Measurements from ENCODE around the gene RBM47.
A peak's percentile ranks its signal among the peaks of the same experiment; 100 is the strongest.

Gene RBM47

DNA sequence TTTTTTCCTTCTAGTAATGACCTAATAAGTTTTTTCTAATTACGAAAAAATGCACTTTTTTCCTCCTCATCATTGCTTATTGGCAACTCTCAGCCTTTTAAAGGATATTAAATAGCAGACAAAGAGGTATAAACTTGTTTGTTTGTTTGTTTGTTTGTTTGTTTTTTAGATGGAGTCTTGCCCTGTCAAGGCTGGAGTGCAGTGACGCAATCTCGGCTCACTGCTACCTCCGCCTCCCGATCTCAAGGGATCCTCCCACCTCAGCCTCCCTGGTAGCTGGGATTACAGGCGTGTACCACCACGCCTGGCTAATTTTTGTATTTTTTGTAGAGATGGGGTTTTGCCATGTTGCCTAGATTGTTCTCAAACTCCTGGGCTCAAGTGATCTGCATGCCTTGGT, 6.0 kb downstream of the RBM47 start:
- no peak for DNase-seq (ENCODE audit: low read depth, low spot score)

DNA sequence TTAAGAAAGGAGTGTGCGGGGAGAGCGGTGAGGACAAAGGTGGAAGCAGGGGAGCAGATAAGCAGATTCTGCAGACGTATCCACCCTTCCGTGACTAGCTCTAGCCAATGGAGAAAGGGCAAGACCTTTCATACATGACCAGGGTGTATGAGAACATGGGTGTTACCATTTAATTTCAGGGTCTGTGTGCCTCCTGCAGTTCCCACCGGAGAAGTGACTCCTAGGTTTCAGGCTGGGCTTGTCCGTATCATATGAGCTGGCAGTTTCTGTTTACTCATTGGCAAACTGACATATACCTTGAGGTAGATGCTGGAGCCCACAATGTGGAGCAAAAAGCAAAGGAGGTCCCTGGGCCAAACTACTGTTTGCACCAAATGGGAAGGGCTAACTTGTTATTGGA, 6.8 kb downstream of the RBM47 start:
- DNase-seq (ENCODE audit: low read depth, low spot score): no peak

DNA sequence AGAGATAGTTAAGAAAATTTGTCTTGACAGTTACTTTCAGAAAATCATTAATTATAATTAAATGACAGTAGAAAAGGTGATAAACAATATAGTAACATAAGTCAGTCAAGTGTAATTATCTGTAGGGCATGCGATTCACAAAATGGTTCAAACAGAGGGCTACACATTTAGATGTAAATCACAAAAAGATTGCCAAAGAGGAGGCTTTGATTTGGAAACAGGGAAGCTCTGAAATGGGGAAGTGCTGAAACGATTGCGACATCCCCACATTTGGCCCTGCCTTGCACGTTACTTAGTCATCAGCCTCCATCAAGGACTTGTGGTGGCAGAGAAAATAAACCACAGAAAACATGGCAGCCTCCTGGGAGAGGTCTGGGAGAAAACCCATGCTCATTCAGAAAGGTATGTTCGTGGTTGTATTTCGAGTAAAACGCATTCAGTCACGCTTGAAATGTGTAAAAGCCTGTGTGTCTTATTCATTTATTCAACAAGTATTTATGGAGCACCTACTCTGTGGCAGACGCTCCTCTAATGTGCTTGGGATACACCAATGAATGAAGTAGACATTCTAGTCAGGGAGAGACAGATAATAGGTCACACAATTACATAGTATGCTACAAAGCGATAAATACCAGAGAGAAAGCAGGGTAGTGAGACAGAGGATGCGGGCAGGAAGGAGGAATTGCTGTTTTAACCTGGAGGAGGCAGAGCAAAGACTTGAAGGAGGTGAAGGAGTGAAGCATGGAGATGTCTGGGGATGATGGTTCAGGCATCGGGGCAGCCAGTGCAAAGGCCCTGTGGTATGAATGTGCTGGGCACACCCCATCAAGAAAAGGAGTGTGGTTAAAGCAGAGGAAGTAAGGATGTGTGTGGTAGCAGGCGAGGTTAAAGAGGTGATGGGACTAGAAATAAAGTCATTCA, 7.8 kb downstream of the RBM47 start:
- peak; percentile 17 for DNase-seq (ENCODE audit: low read depth, low spot score)

DNA sequence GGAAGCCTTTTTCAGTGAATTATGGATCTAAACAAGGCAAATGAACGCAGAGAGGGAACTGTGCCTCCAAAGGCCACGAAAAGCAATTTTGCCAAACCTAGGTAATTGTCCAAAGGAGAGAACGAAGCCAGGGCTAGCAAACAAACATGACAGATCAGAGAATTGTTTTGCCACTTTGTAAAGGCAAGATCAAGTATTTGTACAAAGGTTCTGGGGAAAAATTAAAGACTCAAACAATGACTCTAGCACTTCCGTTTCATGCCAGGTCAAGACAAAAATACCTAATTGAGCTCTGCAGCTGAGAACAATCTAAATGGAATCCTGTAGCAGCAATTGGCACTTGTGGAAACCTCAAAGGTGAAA, 8.5 kb downstream of the RBM47 start:
- no peak for DNase-seq (ENCODE audit: low read depth, low spot score)

DNA sequence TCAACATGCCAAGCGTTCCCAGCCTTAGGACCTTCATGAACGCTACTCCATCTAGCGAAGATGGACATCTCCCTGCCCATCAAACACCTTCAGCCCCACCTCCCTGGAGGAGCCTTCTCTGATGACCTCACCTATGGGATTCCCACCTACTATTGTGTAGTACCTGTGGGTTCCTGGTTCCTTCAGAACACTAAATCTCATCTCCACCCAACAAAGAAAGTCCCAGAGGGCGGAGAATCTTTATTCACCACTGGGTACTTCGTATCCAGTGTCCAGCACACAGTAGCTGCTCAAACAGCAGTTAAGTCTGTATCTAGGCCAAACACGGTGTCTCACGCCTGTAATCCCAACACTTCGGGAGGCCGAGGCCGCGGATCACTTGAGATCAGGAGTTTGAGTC, 10.1 kb downstream of the RBM47 start:
- DNase-seq (ENCODE audit: low read depth, low spot score): no peak

DNA sequence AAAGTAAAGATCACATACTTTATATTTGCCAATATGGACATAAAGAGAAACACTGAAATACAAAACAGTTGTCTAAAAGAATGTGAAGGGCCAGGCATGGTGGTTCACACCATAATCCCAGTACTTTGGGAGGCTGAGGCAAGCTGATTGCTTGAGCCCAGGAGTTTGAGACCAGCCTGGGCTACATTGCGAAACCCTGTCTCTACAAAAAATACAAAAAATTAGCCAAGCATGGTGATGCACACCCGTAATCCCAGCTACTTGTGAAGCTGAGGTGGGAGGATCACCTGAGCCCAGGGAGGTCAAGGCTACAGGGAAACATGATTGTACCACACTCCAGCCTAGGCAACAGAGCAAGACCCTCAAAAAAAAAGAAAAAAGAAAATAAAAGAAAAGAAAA, 11.8 kb downstream of the RBM47 start:
- DNase-seq (ENCODE audit: low read depth, low spot score): no peak

DNA sequence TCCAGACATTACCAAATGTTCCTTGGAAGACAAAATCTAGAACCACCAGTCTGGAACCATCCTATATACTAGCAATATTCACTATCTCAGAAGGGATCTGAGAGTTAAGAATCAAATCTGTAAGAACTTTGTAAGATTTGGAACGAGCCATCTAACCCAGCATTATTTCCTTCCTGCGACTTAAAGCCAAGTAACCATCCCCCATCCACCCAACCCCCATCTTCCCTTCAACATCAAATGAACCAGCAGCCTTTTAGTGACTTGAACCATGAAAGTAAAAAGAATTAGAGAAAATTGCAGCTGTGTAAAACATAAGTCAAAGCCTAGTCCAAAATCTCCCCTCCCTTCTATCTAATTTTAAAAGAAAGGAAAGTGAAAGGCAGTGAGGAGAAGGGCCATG, 15.6 kb downstream of the RBM47 start:
- no peak for DNase-seq (ENCODE audit: low read depth, low spot score)

DNA sequence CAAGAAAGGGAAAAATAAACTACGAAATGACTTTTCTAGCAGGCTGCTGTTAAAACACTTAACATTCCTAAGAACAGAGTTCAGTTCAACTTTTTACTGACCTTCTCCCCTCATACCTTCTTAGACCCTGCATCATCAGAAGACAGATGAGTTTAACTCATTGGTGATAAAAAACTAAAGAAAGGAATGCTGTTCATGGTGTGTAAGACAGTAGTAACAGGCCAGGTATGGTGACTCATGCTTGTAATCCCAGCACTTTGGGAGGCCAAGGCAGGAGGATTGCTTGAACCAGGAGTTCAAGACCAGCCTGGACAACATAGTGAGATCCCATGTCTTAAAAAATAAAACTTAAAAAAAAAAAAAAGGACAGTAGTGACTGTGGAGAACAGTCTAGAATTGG, 16.2 kb downstream of the RBM47 start:
- no peak for DNase-seq (ENCODE audit: low read depth, low spot score)

DNA sequence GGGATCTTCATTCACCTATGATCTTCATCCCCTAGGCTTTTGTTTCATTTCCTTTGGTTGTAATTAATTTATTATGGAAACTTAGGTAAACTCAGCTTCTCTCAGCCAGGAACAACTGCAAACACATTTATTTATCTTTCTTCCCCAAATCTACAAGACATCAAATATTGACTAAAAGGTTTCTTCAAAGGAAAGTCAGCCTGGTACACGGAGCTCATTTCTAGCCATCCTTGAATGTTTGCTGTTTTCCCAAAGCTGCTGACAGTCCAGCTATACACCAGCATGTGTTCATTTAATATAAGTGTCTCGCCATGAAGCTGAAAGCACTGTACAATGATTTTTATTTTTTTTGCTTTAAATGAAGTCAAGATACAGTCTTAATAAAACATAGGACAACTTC, 16.8 kb downstream of the RBM47 start:
- no peak for DNase-seq (ENCODE audit: low read depth, low spot score)

DNA sequence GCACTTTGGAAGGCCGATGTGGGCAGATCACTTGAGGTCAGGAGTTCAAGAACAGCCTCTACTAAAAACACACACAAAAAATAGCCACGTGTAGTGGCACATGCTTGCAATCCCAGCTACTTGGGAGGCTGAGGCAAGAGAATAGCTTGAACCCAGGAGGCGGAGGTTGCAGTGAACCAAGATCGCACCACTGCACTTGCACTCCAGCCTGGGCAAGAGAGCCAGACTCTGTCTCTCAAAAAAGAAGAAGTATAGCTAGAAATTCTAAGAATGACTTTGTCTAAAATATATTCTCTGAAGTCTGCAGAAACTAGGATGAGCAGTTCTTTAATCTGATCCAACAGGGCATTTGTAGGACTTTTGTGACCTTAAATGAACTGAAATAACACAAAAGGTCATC, 17.4 kb downstream of the RBM47 start:
- no peak for DNase-seq (ENCODE audit: low read depth, low spot score)

DNA sequence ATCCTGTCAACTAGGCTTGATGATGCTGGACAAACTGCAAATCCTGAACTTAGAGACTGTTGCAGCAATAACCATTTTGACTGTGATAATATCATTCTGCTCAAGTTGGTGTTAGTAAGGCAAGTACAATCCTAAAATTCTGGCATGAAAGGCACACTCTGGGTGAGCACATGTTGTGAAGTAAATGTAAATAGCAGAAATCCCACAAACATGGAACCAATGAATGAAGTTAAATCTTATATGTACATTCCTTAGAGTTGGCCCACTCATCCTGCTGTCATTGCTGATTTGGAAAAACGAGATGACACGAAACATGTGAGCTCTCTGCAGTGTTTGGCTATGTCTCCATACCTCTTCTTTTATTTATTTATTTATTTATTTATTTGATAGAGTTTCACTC, 21.0 kb downstream of the RBM47 start:
- no peak for DNase-seq (ENCODE audit: low read depth, low spot score)

DNA sequence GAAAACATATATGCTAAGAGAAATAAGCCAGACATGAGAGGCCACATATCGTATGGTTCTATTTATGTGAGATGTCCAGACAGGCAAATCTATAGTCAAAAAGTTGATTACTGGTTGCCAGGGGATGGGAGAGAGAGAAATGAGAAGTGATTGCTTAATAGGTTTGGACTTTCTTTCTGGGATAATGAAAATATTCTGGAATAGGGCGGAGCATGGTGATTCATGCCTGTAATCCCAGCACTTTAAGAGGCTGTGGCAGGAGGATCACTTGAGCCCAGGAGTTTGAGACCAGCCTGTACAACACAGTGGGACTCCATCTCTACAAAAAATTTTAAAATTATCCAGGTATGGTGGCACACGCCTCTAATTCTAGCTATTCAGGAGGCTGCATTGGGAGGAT, 22.4 kb downstream of the RBM47 start:
- DNase-seq (ENCODE audit: low read depth, low spot score): no peak

DNA sequence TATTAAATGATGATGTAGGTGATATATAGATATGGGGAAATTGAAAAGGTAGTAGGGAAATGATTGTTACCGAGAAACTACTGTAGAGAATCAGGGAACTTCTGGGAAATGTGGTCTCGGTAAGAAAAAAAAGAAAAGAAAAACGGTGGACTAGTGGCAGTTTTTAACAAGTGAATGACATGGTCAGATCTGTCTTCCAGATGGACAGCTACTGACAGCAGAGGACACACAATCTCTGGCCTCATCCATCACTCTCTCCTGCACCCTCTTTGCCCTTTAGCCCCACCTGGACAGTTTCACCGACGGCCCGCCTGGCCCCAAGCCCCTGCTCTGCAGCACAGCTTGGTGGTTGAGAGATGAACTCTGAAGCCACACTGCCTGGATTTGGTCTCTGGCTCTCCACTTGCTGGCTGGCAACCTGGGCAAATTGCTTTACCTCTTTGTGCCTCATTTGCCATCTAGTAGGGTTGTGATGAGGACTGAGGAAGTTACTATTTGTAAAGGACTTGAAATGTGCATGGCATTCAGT, 23.4 kb downstream of the RBM47 start:
- no peak for DNase-seq (ENCODE audit: low read depth, low spot score)

DNA sequence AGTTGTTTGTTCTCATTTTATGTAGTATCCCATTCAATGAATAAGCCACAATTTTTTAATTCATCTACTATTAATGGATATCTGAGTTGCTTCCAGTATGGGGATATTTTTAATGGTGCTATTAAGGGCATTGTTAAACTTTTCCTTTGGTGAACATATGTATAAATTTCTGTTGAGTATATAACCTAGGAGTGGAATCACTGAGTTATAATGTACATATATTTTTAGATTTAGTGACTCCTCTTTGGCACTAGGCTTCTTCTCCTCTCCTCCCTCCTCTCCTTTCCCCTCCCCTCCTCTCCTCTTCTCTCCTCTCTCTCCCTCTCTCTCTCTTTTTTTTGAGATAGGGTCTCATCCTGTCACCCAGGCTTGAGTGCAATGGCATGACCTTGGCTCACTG, 26.4 kb downstream of the RBM47 start:
- no peak for DNase-seq (ENCODE audit: low read depth, low spot score)

DNA sequence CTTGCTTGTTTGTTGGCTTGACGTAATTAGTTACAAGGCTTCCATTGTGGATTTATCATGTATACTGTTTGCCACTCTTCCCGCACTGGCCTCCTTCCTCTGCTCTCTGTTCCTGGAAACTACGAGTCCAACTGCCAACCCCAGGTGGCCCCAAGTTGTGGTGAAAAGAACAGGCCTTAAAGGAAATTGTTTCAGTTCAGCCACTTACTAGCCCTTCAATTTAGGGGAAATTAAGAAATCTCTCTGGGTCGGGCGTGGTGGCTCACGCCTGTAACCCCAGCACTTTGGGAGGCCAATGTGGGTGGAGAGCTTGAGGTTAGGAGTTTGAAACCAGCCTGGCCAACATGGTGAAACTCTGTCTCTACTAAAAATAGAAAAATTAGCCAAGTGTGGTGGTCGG, 28.0 kb downstream of the RBM47 start:
- DNase-seq (ENCODE audit: low read depth, low spot score): no peak

DNA sequence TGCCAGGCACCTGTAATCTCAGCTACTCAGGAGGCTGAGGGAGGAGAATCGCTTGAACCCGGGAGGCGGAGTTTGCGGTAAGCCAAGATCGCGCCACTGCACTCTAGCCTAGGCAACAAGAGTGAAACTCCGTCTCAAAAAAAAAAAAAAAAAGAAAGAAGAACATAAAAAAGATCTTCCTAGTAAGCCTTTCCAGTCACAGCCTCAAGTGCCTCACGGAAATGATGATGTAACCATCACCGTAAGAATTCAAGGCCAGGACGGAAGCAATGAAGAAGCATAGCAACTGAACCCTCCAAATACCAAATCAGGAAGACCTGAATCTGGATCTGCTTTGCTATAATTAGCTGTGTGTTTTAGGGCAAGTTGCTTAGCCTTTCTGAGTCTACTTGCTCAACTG, 28.8 kb downstream of the RBM47 start:
- DNase-seq (ENCODE audit: low read depth, low spot score): no peak

DNA sequence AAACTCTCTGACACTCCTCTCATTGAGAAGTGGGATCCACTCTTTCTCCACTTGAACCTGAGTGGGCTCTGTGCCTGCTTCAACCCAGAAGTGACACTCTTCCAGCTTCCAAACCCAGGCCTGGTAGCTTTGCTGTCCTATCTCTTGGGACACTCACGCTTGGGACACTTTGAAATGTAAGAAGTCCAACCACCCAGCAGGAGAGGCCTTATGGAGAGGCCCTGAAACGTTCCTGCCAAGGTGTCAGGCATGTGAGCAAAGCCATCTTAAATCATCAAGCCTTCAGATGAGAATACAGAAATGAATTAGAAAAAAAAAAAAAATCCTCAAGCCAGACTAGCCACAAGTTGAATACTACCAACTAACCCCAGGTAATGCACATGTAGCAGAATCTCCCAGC, 30.2 kb downstream of the RBM47 start:
- no peak for DNase-seq (ENCODE audit: low read depth, low spot score)

DNA sequence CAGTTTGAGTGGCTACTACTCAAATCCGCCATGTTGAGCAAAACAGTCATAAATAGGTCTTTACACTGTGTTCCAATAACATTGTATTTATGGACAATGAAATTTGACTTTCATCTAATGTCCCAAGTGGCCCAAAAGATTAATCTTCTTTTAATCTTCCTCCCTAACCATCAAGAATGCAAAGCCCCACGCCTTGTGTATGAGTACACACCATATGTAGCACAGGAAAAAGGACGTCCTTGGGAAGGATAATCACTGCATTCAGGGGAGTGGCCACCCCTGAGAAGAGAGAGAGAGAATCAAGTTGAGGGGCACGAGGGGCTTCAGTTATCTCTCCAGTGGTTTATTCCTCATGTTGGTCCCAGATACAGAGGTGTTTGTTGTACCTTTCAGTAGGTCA, 33.1 kb downstream of the RBM47 start:
- no peak for DNase-seq (ENCODE audit: low read depth, low spot score)

DNA sequence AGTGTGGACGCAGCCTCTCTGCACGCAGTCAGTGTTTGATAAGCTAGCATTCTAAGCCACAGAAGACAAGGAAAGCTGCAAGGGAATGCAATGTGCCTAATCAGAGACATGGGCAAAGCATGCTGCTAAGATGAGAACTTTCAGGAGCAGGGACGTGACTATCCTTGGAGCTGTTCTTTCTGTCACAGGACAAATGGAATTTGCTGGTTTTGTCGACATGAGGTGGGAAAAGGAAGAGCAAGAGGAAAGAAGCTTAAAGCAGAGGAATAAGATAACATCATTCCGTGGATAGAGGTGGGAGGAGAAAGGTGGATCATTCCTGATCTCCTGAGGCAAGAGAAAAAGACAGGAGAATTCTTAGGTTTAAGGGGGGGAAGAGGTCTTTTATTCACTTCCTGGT, 33.7 kb downstream of the RBM47 start:
- no peak for DNase-seq (ENCODE audit: low read depth, low spot score)

DNA sequence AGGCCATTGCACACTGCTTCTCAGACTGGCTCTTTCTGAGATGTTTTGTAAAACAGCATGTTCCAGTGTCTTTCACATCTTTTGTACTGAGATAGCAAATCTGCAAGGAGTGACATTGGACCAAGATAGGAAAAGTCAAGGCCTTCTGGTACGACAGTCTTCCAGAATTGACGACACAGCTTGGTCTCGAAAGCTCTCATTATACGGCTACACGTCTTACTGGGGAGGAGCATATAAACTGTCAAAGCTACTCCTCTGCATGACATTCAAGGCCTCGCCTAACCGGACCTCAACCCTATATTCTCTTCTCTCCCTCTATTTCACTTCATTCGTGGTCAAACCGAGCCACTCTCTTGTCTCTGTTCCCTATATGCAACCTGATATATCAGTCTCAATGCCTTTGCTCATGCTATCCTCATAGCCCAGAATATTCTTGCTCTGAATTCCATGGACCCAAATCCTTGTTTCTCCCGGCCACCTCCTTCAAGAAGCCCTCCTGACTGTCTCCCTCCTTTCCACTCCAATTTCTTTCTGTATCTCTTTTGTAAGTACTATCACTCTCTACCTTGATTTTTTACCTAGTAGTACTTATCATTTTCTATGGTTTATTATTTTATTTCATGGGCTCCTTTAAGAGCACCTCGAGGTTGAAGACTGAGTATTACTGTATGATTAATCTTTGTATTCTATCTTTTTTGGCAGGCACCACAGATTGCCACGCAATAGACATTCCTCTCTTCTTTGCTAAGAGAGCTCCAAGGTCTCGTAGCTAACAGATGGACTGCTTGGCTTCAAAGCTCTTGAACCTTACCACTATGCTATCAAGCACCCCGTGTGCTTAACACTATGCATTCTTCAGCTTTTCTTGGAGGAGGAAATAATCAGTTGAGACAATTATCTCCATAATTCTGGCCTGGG, 35.1 kb downstream of the RBM47 start:
- DNase-seq (ENCODE audit: low read depth, low spot score): no peak

DNA sequence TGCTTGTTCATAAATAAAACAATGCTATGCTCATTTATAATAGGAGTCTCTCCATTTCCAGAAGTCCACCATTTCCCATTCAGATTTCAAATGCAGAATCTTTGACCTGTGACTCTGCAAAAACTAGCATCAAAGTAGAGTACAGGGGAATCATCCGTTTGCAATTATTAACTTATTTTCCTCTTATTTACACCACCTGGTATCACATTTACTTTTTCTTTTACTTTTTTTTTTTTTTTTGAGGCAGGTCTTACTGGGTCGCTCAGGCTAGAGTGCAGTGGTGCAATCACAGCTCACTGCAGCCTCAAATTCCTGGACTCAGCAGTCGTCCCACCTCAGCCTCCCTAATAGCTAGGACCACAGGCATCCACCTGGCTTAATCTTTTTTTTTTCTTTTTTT, 37.6 kb downstream of the RBM47 start:
- no peak for DNase-seq (ENCODE audit: low read depth, low spot score)

DNA sequence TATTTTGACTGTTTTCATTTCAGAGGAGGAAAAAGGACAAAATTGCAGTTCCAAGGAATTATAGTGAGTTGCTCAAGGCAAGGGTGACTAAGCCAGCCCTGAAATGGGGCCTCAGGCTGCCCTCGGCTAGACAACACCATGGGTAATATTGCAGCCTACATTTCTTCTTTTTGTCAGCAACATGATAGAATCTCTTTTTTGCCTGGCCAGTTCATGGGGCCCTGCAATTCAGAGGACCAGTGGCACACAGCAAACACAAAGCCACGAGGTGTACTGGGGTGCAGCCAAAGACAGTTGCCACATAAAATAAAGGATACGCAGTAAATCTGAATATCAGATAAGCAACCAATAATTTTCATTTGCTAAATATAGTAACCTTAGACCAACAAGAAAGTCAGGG, 41.8 kb downstream of the RBM47 start:
- no peak for DNase-seq (ENCODE audit: low read depth, low spot score)

DNA sequence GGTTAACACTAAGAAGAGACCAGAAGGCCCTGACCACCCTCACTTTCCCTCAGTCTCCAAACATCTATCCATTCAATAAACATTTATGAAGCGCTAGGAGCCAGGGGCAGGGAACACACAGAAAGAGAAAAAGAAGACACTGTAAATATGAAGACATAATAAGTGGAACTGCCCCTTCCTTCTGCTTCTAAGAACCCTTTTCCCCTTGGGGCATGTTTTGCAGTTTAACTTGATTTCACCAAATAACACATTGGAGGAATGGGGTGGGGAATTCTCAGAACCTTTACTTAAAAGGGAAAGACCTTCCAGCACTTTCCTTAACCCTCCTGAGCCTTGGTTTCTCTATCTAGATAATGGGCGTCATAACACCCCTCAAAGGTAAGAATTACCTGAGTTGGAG, 42.3 kb downstream of the RBM47 start:
- no peak for DNase-seq (ENCODE audit: low read depth, low spot score)
